ENCODE data around the gene CEP112.
"Not testable (repeated sequence)": the region's sequence is repeated elsewhere in the genome, so short reads cannot be mapped to it uniquely, and the experiment has no call there.

Gene CEP112

GRCh38 chr17:65697661-65698060 is 494.3 kb downstream of the CEP112 start:
- DNase-seq (ENCODE audit: low spot score in 2 of 2) (no peak), ATAC-seq (ENCODE audit: low read depth) (no peak)
- peaks cover 13% of the 10 kb centered on the region for H3K27me3 Mint-ChIP-seq
- no peak overlapping the region for H3K4me3 Mint-ChIP-seq
- no peak overlapping the region for H3K27ac Mint-ChIP-seq
- H3K4me1 Mint-ChIP-seq, result no peaks in the 10 kb centered on the region
- peaks cover 2% of the 10 kb centered on the region for H3K9me3 Mint-ChIP-seq
- H3K36me3 Mint-ChIP-seq, result peaks cover 2% of the 10 kb centered on the region

- no peaks in the 10 kb centered on the region for H3K9me3 Mint-ChIP-seq
- no peak overlapping the region for H3K27ac Mint-ChIP-seq
- H3K36me3 Mint-ChIP-seq, result no peaks in the 10 kb centered on the region
- DNase-seq (ENCODE audit: low spot score in 2 of 2) (no peak), ATAC-seq (ENCODE audit: low read depth) (no peak)
- H3K4me1 Mint-ChIP-seq, result no peaks in the 10 kb centered on the region
- H3K4me3 Mint-ChIP-seq, result no peak overlapping the region
- peaks cover 12% of the 10 kb centered on the region for H3K27me3 Mint-ChIP-seq
These were observed 495.1 kb downstream of the CEP112 start for GRCh38 chr17:65696739-65697394.

GRCh38 chr17:65694601-65695000 is 497.3 kb downstream of the CEP112 start:
- no peaks in the 10 kb centered on the region for H3K4me1 Mint-ChIP-seq
- peaks cover 6% of the 10 kb centered on the region for H3K27me3 Mint-ChIP-seq
- no peaks in the 10 kb centered on the region for H3K36me3 Mint-ChIP-seq
- no peaks in the 10 kb centered on the region for H3K9me3 Mint-ChIP-seq
- no peak overlapping the region for H3K4me3 Mint-ChIP-seq
- ATAC-seq (ENCODE audit: low read depth) (no peak), DNase-seq (ENCODE audit: low spot score in 2 of 2) (no peak)
- H3K27ac Mint-ChIP-seq, result no peak overlapping the region

GRCh38 chr17:65690626-65691310 is 501.2 kb downstream of the CEP112 start:
- DNase-seq (ENCODE audit: low spot score in 2 of 2) (no peak), ATAC-seq (ENCODE audit: low read depth) (no peak)
- Mint-ChIP-seq H3K36me3 (no peaks in the 10 kb centered on the region), H3K4me1 (no peaks in the 10 kb centered on the region), H3K4me3 (no peak overlapping the region), H3K9me3 (no peaks in the 10 kb centered on the region), H3K27ac (no peak overlapping the region), H3K27me3 (peaks cover 2% of the 10 kb centered on the region)

- H3K36me3 Mint-ChIP-seq, result no peaks in the 10 kb centered on the region
- no peak for DNase-seq (ENCODE audit: low spot score in 2 of 2)
- peaks cover 2% of the 10 kb centered on the region for H3K27me3 Mint-ChIP-seq
- H3K27ac Mint-ChIP-seq, result no peak overlapping the region
- no peaks in the 10 kb centered on the region for H3K4me1 Mint-ChIP-seq
- no peak overlapping the region for H3K4me3 Mint-ChIP-seq
- ATAC-seq (ENCODE audit: low read depth), result no peak
- no peaks in the 10 kb centered on the region for H3K9me3 Mint-ChIP-seq
These were observed 503.6 kb downstream of the CEP112 start for GRCh38 chr17:65688307-65688706.

- ATAC-seq (ENCODE audit: low read depth) (no peak), DNase-seq (ENCODE audit: low spot score in 2 of 2) (no peak)
- Mint-ChIP-seq H3K36me3 (no peaks in the 10 kb centered on the region), H3K4me3 (no peak overlapping the region), H3K27ac (no peak overlapping the region), H3K27me3 (no peaks in the 10 kb centered on the region), H3K4me1 (no peaks in the 10 kb centered on the region), H3K9me3 (peaks cover 7% of the 10 kb centered on the region)
These were observed 506.8 kb downstream of the CEP112 start for GRCh38 chr17:65685110-65685509.

- no peaks in the 10 kb centered on the region for H3K27me3 Mint-ChIP-seq
- H3K27ac Mint-ChIP-seq, result no peak overlapping the region
- H3K9me3 Mint-ChIP-seq, result peaks cover 7% of the 10 kb centered on the region
- no peaks in the 10 kb centered on the region for H3K4me1 Mint-ChIP-seq
- no peak for ATAC-seq (ENCODE audit: low read depth)
- no peaks in the 10 kb centered on the region for H3K36me3 Mint-ChIP-seq
- DNase-seq (ENCODE audit: low spot score in 2 of 2), result no peak
- H3K4me3 Mint-ChIP-seq, result no peak overlapping the region
These were observed 507.3 kb downstream of the CEP112 start for GRCh38 chr17:65684631-65685030.

GRCh38 chr17:65683428-65683827 is 508.5 kb downstream of the CEP112 start:
- no peaks in the 10 kb centered on the region for H3K27me3 Mint-ChIP-seq
- H3K27ac Mint-ChIP-seq, result no peak overlapping the region
- no peaks in the 10 kb centered on the region for H3K4me1 Mint-ChIP-seq
- ATAC-seq (ENCODE audit: low read depth) (no peak), DNase-seq (ENCODE audit: low spot score in 2 of 2) (no peak)
- H3K4me3 Mint-ChIP-seq, result no peak overlapping the region
- H3K36me3 Mint-ChIP-seq, result no peaks in the 10 kb centered on the region
- H3K9me3 Mint-ChIP-seq, result peaks cover 7% of the 10 kb centered on the region

- not testable (repeated sequence) for H3K4me1 Mint-ChIP-seq; H3K36me3 Mint-ChIP-seq; DNase-seq (ENCODE audit: low spot score in 2 of 2); ATAC-seq (ENCODE audit: low read depth); H3K9me3 Mint-ChIP-seq; H3K4me3 Mint-ChIP-seq; H3K27ac Mint-ChIP-seq; H3K27me3 Mint-ChIP-seq
These were observed 510.2 kb downstream of the CEP112 start for GRCh38 chr17:65681763-65682162.

GRCh38 chr17:65679165-65679845 is 512.6 kb downstream of the CEP112 start:
- Mint-ChIP-seq H3K4me3 (no peak overlapping the region), H3K36me3 (no peaks in the 10 kb centered on the region), H3K4me1 (no peaks in the 10 kb centered on the region), H3K27me3 (no peaks in the 10 kb centered on the region), H3K27ac (no peak overlapping the region), H3K9me3 (peaks cover 7% of the 10 kb centered on the region)
- no peak for DNase-seq (ENCODE audit: low spot score in 2 of 2)
- no peak for ATAC-seq (ENCODE audit: low read depth)

- no peak overlapping the region for H3K4me3 Mint-ChIP-seq
- ATAC-seq (ENCODE audit: low read depth) (no peak), DNase-seq (ENCODE audit: low spot score in 2 of 2) (no peak)
- H3K36me3 Mint-ChIP-seq, result no peaks in the 10 kb centered on the region
- no peak overlapping the region for H3K27ac Mint-ChIP-seq
- peaks cover 7% of the 10 kb centered on the region for H3K9me3 Mint-ChIP-seq
- no peaks in the 10 kb centered on the region for H3K27me3 Mint-ChIP-seq
- H3K4me1 Mint-ChIP-seq, result no peaks in the 10 kb centered on the region
These were observed 513.4 kb downstream of the CEP112 start for GRCh38 chr17:65678546-65678945.

- no peak overlapping the region for H3K27ac Mint-ChIP-seq
- DNase-seq (ENCODE audit: low spot score in 2 of 2), result no peak
These were observed 514.0 kb downstream of the CEP112 start for GRCh38 chr17:65677932-65678331.

GRCh38 chr17:65674246-65675045 is 517.5 kb downstream of the CEP112 start:
- H3K36me3 Mint-ChIP-seq, result no peaks in the 10 kb centered on the region
- no peak for ATAC-seq (ENCODE audit: low read depth)
- H3K27me3 Mint-ChIP-seq, result peaks cover 1% of the 10 kb centered on the region

More at GRCh38 chr17:65677932-65678331, 514.0 kb downstream of the CEP112 start:
- Mint-ChIP-seq H3K36me3 (no peaks in the 10 kb centered on the region), H3K9me3 (peaks cover 7% of the 10 kb centered on the region), H3K4me3 (no peak overlapping the region), H3K27me3 (no peaks in the 10 kb centered on the region), H3K4me1 (no peaks in the 10 kb centered on the region)
- no peak for ATAC-seq (ENCODE audit: low read depth)

More at GRCh38 chr17:65674246-65675045, 517.5 kb downstream of the CEP112 start:
- Mint-ChIP-seq H3K9me3 (no peaks in the 10 kb centered on the region), H3K27ac (no peak overlapping the region), H3K4me1 (no peaks in the 10 kb centered on the region), H3K4me3 (no peak overlapping the region)
- DNase-seq (ENCODE audit: low spot score in 2 of 2), result no peak

Measured in memory B cell (primary cell).